MCF 10A (cell line): Measurements from ENCODE around the gene ADORA3. TPM values are rescaled to one million over a fixed set of nuclear protein-coding genes. Genes with fewer than 3 reads are reported as not detected.

Source experiments
- BruUV-seq: library from RNA; stranded (reverse); fragments of 400-500 nt; replicated peaks from 2 replicates; lab custom pipeline; 2021; lab: Mats Ljungman, UMichigan
- CTCF ChIA-PET: fragments of 300-600 bp; sonication (Branson Sonifier 250); formaldehyde crosslinking; extraction: SDS; loops from one replicate; lab custom pipeline; 2021; ENCODE audit warnings: antibody characterized with exemption, inconsistent platforms; lab: Yijun Ruan, JAX
- POLR2A ChIA-PET: fragments of 300-600, 350-650 bp; sonication (Branson Sonifier 250); formaldehyde crosslinking; extraction: SDS; loops from one replicate; lab custom pipeline; 2020; ENCODE audit warnings: antibody characterized with exemption, inconsistent platforms; lab: Yijun Ruan, JAX
- DNase-seq: peaks from one replicate; pipeline ENCODE4 v3.0.0-alpha.2; 2018; ENCODE audit not compliant: unreplicated experiment
- H3K27ac Mint-ChIP-seq: one replicate; pipeline ENCODE4 v1.8.0; 2022; ENCODE audit warnings: mild to moderate bottlenecking, low read depth, mixed read lengths; ENCODE audit not compliant: unreplicated experiment
- H3K27me3 Mint-ChIP-seq: one replicate; pipeline ENCODE4 v1.8.0; 2022; ENCODE audit warnings: mixed read lengths; ENCODE audit not compliant: insufficient read depth, unreplicated experiment
- H3K36me3 Mint-ChIP-seq: one replicate; pipeline ENCODE4 v1.8.0; 2022; ENCODE audit warnings: mild to moderate bottlenecking, moderate library complexity, mixed read lengths; ENCODE audit not compliant: insufficient read depth, unreplicated experiment
- H3K4me1 Mint-ChIP-seq: one replicate; pipeline ENCODE4 v1.8.0; 2022; ENCODE audit warnings: mixed read lengths; ENCODE audit not compliant: insufficient read depth, unreplicated experiment
- H3K4me3 Mint-ChIP-seq: one replicate; pipeline ENCODE4 v1.8.0; 2022; ENCODE audit warnings: mild to moderate bottlenecking, moderate library complexity, mixed read lengths; ENCODE audit not compliant: unreplicated experiment
- H3K9me3 Mint-ChIP-seq: one replicate; pipeline ENCODE4 v1.8.0; 2022; ENCODE audit warnings: mixed read lengths; ENCODE audit not compliant: unreplicated experiment
- intact Hi-C: fragments of 100-400 bp; cut with micrococcal nuclease; formaldehyde crosslinking; loops from 2 replicates; pipeline ENCODE4 v1.14.1; 2022
- total RNA-seq: library from RNA; stranded (reverse); gene quantifications from 2 replicates; pipeline ENCODE4 v1.2.3, GENCODE V29; 2022
- TF ChIP-seq, protein P1 (sequence below): fragments of 200-600 bp; IDR thresholded peaks from one replicate; pipeline ENCODE4 v1.8.0; 2022; ENCODE audit warnings: antibody characterized with exemption, mild to moderate bottlenecking; ENCODE audit not compliant: unreplicated experiment

ADORA3 gene
- total RNA-seq, 1 experiment from 2014 or later, result not detected

- no peaks in the 10 kb centered on the region for H3K4me1 Mint-ChIP-seq
- intact Hi-C loops, result no loop called here
- TF ChIP-seq, protein P1, sequence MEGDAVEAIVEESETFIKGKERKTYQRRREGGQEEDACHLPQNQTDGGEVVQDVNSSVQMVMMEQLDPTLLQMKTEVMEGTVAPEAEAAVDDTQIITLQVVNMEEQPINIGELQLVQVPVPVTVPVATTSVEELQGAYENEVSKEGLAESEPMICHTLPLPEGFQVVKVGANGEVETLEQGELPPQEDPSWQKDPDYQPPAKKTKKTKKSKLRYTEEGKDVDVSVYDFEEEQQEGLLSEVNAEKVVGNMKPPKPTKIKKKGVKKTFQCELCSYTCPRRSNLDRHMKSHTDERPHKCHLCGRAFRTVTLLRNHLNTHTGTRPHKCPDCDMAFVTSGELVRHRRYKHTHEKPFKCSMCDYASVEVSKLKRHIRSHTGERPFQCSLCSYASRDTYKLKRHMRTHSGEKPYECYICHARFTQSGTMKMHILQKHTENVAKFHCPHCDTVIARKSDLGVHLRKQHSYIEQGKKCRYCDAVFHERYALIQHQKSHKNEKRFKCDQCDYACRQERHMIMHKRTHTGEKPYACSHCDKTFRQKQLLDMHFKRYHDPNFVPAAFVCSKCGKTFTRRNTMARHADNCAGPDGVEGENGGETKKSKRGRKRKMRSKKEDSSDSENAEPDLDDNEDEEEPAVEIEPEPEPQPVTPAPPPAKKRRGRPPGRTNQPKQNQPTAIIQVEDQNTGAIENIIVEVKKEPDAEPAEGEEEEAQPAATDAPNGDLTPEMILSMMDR, result no peak
Observed at GRCh38 chr1:111517469-111518225, 14.2 kb upstream of the ADORA3 start.

DNA sequence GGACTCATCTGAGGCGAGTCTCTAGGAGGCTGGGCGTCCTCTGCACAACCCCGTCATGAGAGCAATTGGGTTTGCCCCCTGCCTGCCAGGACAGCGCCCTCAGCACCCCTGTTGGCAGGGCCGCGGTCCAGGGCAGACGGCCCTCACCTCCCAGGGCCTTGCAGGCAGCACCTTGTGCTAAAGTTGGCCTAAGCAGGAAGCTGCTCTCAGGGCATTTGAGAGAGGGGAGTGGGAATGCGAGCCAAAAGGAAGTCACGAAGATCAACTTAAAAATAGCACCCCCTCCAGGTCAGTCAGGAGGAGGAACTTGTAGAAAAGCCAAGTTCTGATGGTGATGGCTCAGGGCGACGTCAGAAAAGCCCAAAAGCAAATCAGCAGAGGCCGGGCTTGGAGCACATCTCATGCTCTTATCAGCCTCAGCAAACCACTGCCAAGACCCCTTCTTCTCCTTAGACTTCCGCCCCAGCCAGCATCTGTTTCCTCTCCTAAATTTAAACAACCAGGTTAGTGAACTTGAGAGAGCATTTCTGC lies 12.6 kb upstream of the ADORA3 start:
- TF ChIP-seq, protein P1, result no peak
- no TSS peak for BruUV-seq
- Mint-ChIP-seq H3K36me3 (no peaks in the 10 kb centered on the region), H3K4me3 (no peak overlapping the region), H3K27me3 (no peaks in the 10 kb centered on the region), H3K4me1 (no peaks in the 10 kb centered on the region), H3K9me3 (no peaks in the 10 kb centered on the region), H3K27ac (no peak overlapping the region)
- no peak for DNase-seq
- intact Hi-C loops, result no loop called here
- ChIA-PET POLR2A (no interaction called here), CTCF (interaction anchor here (0.9 to 4.6 kb wide), 3 partner anchors 8 to 253 kb away, joined by 3 to 41 read pairs (median 3); no protein-coding TSS in a partner anchor)

More at GRCh38 chr1:111517469-111518225, 14.2 kb upstream of the ADORA3 start:
- Mint-ChIP-seq H3K36me3 (no peaks in the 10 kb centered on the region), H3K9me3 (no peaks in the 10 kb centered on the region), H3K27me3 (no peaks in the 10 kb centered on the region), H3K4me3 (no peak overlapping the region), H3K27ac (no peak overlapping the region)
- BruUV-seq, result no TSS peak
- CTCF ChIA-PET, result interaction anchor here (0.8 to 4.6 kb wide), 4 partner anchors 10 to 250 kb away, joined by 3 to 41 read pairs (median 6); no protein-coding TSS in a partner anchor
- POLR2A ChIA-PET, result interaction anchor here (1.1 kb wide), 1 partner anchor 35 kb away, joined by 3 read pairs; no protein-coding TSS in a partner anchor
- DNase-seq, result no peak

DNA sequence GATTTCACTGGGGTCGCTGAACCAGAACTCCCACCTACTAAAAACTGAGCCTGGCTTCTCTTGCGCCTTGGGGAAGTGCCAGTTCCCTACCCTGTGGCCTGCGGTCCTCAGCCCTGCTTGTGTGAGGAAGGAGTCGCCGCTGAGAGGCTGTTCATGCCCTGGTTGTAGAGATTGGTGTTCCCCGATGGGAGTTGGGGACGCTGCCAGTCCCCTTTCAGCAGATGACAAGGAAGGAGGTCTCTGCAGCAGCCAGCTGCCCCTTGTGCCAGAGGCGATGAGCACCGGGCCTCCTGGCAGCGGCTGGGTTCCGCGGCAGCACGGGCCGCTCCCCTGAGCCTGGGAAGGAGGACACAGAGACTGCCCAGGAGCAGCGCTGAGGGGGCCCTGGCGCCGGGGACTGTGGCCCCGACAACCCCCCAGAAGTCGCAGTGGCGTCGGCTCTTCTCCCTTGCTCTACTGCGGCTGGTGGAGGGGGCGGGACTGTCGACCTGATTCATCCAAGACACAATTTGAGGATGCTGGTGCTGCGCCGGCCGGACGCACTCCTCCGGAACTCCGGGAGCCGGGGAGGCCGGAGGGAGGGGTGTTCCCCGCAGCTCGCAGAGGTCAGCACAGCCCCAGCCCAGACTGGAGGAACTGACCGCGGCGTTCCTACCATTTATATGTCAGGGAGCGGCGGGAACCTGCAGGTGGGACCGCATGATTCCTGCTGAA lies 12.0 kb upstream of the ADORA3 start:
- Mint-ChIP-seq H3K36me3 (no peaks in the 10 kb centered on the region), H3K4me3 (no peak overlapping the region), H3K4me1 (no peaks in the 10 kb centered on the region), H3K27me3 (no peaks in the 10 kb centered on the region), H3K27ac (no peak overlapping the region), H3K9me3 (no peaks in the 10 kb centered on the region)
- intact Hi-C loops, result no loop called here
- CTCF ChIA-PET, result interaction anchor here (1.4 kb wide), 1 partner anchor 254 kb away, joined by 3 read pairs; no protein-coding TSS in a partner anchor
- no TSS peak for BruUV-seq
- no peak for DNase-seq
- TF ChIP-seq, protein P1, result no peak
- POLR2A ChIA-PET, result interaction anchor here (0.6 kb wide), 1 partner anchor 15 kb away, joined by 3 read pairs; no protein-coding TSS in a partner anchor
